Peyer's patch (tissue), 4 donors: ENCODE results near the gene UQCRC1. TPM values are rescaled to one million over a fixed set of nuclear protein-coding genes. Genes with fewer than 3 reads are reported as not detected.

ENCODE experiments used
- DNase-seq, 3 donors: peaks; one replicate each; pipeline ENCODE4 v3.0.0-alpha.2; 2017 to 2019
- H3K27ac ChIP-seq, 4 donors: fragments of 200-600 bp; sonication (generic); one replicate each; pipeline ENCODE4 v1.5.1; 2016 to 2019
- H3K27me3 ChIP-seq, 2 donors: fragments of 200-600 bp; sonication (generic); one replicate each; pipeline ENCODE4 v1.5.1; 2019
- H3K36me3 ChIP-seq, 3 donors: fragments of 200-600 bp; sonication (generic); one replicate each; pipeline ENCODE4 v1.5.1; 2016 to 2019
- H3K4me1 ChIP-seq, 4 donors: fragments of 200-600 bp; sonication (generic); one replicate each; pipeline ENCODE4 v1.5.1; 2016 to 2019
- H3K4me3 ChIP-seq, 4 donors: fragments of 200-600 bp; sonication (generic); 1 replicate in 3 of 4; 2 replicates in 1 of 4; pipeline ENCODE4 v1.5.1; 2016 to 2019; ENCODE audit warnings: mild to moderate bottlenecking in 1 of 4
- H3K9me3 ChIP-seq, 4 donors: fragments of 200-600 bp; sonication (generic); one replicate each; pipeline ENCODE4 v1.5.1; 2016 to 2019; ENCODE audit warnings: mild to moderate bottlenecking in 1 of 4
- CTCF ChIP-seq, 6 experiments: fragments of 450-650 bp in 4 of 6; fragments of 200-600 bp in 2 of 6; sonication (generic) in 1 of 6; IDR thresholded peaks; one replicate each; pipeline ENCODE4 v1.5.1; 2017 to 2019; ENCODE audit warnings: antibody characterized with exemption in 6 of 6, mild to moderate bottlenecking in 3 of 6, moderate library complexity in 1 of 6
- POLR2A ChIP-seq, 2 donors: fragments of 450-650 bp; IDR thresholded peaks; one replicate each; pipeline ENCODE4 v1.5.1; 2017; ENCODE audit warnings: antibody characterized with exemption in 2 of 2, mild to moderate bottlenecking in 2 of 2, moderate library complexity in 2 of 2
- total RNA-seq, 4 donors: library from RNA; depleted of rRNA; stranded (reverse); fragments of >200 nt; gene quantifications; one replicate each; pipeline ENCODE4 v1.1.0, GENCODE V29; 2016

Gene UQCRC1
- total RNA-seq, 4 donors from 2014 or later: 313 to 857 (median 761) TPM

DNA sequence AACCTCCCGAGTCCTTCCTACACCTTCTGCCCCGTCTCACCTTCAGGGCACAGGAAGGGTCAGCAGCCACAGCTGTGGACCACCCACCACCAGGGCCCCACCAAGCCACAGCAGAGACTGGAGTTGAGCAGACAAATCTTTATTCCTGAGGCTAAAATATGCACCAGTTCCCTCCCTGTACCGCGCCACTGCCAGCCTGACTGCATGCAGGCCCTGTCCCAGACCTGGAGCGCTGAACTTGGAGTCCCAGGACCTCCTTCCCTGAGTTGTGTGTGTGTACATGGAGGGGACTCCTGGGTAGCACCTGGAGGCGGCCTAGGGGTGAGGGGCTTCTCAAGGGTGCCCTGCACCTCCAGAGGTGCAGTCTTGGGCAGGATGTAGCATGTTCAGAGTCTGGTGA lies 16.2 kb upstream of the UQCRC1 start:
- Histone ChIP-seq H3K9me3 (no peaks in the 10 kb centered on the region), H3K27me3 (no peaks in the 10 kb centered on the region), H3K4me3 (no peak overlapping the region), H3K36me3 (peaks cover 0 to 57% (median 0%) of the 10 kb centered on the region in 3 donors), H3K27ac (no peak overlapping the region), H3K4me1 (no peaks in the 10 kb centered on the region)
- TF ChIP-seq CTCF (IDR thresholded peaks at IDR 0.05): no peak
- no peak for TF ChIP-seq POLR2A (IDR thresholded peaks at IDR 0.05)
- DNase-seq: no peak

GRCh38 chr3:48624767-48625166 lies 15.3 kb upstream of the UQCRC1 start:
- no peak for DNase-seq
- Histone ChIP-seq H3K27me3 (no peaks in the 10 kb centered on the region), H3K4me1 (no peaks in the 10 kb centered on the region), H3K27ac (peak overlapping the region in 1 of 4 donors; percentile 55), H3K36me3 (peaks cover 0 to 48% (median 0%) of the 10 kb centered on the region in 3 donors), H3K4me3 (no peak overlapping the region), H3K9me3 (no peaks in the 10 kb centered on the region)
- TF ChIP-seq POLR2A (IDR thresholded peaks at IDR 0.05) (no peak), CTCF (IDR thresholded peaks at IDR 0.05) (no peak)

GRCh38 chr3:48623851-48624547 lies 14.6 kb upstream of the UQCRC1 start:
- no peak for DNase-seq
- H3K27ac ChIP-seq: peak overlapping the region in 1 of 4 donors; percentile 55
- no peak for TF ChIP-seq CTCF (IDR thresholded peaks at IDR 0.05)
- TF ChIP-seq POLR2A (IDR thresholded peaks at IDR 0.05): no peak

DNA sequence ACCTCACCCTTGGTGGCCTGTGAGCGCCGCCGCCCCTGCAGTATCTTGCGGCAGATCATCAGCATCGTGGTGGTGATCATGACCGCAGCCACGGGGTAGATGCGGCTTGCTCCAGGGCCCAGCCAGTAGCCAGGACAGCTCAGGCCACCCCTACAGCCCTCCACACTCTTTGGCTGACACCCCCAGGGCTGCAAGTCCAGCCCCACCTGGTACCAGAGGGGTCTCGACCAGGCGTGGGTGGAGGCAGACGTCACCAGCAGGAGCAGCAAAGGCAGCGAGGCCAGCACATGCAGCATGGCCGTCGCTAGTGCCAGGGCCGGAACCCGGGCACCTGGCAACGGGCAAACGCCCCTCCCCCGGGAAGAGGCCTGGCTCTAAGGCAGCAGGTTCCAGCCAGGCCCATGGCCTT lies 12.0 kb upstream of the UQCRC1 start, which contains the start of gene TMEM89:
Gene TMEM89 (minus strand): TSS at position 309 of the 409 bp plus-strand sequence. CDS start 13 bp downstream, at position 296.
- Histone ChIP-seq H3K4me3 (no peak within 1 kb of the TSS), H3K4me1 (no peaks in the 10 kb centered on the region), H3K27ac (no peak within 1 kb of the TSS), H3K9me3 (peaks cover 0 to 11% (median 5%) of the 10 kb centered on the region in 4 donors), H3K36me3 (peaks cover 0 to 15% (median 0%) of the 10 kb centered on the region in 3 donors), H3K27me3 (no peaks in the 10 kb centered on the region)
- DNase-seq: no peak
- no peak for TF ChIP-seq CTCF (IDR thresholded peaks at IDR 0.05)
- TF ChIP-seq POLR2A (IDR thresholded peaks at IDR 0.05): no peak

More at GRCh38 chr3:48623851-48624547, 14.6 kb upstream of the UQCRC1 start:
- Histone ChIP-seq H3K4me1 (no peaks in the 10 kb centered on the region), H3K27me3 (no peaks in the 10 kb centered on the region), H3K4me3 (no peak overlapping the region), H3K9me3 (no peaks in the 10 kb centered on the region), H3K36me3 (peaks cover 0 to 41% (median 0%) of the 10 kb centered on the region in 3 donors)

- Histone ChIP-seq H3K4me1 (no peaks in the 10 kb centered on the region), H3K9me3 (peaks cover 0 to 11% (median 5%) of the 10 kb centered on the region in 4 donors), H3K36me3 (peaks cover 0 to under 1% (median 0%) of the 10 kb centered on the region in 3 donors), H3K4me3 (no peak overlapping the region), H3K27me3 (no peaks in the 10 kb centered on the region), H3K27ac (peak overlapping the region in 2 of 4 donors; percentile 0 to 74)
- TF ChIP-seq CTCF (IDR thresholded peaks at IDR 0.05) (no peak), POLR2A (IDR thresholded peaks at IDR 0.05) (no peak)
- no peak for DNase-seq
These were observed 10.4 kb upstream of the UQCRC1 start for GRCh38 chr3:48619541-48620524.
